ENCODE data around the gene CCNL2.

CCNL2 gene

GRCh38 chr1:1355416-1355815 lies 43.7 kb downstream of the CCNL2 start:
- DNase-seq (ENCODE audit: low spot score), result no peak

GRCh38 chr1:1354271-1355247 lies 44.6 kb downstream of the CCNL2 start:
- DNase-seq (ENCODE audit: low spot score), result no peak

- DNase-seq (ENCODE audit: low spot score), result no peak
Measured at GRCh38 chr1:1353389-1354151, 45.6 kb downstream of the CCNL2 start.

- DNase-seq (ENCODE audit: low spot score), result no peak
Measured at GRCh38 chr1:1352786-1353388, 46.2 kb downstream of the CCNL2 start.

- DNase-seq (ENCODE audit: low spot score), result no peak
Measured at GRCh38 chr1:1351511-1352427, 47.4 kb downstream of the CCNL2 start.

GRCh38 chr1:1349256-1350012 lies 49.7 kb downstream of the CCNL2 start, which contains the start of gene DVL1:
Gene DVL1, minus strand, starts transcription at chr1:1349418. Its CDS starts 353 bp downstream, at chr1:1349065.
- peak; percentile 83 for DNase-seq (ENCODE audit: low spot score)

GRCh38 chr1:1348420-1349255 lies 50.5 kb downstream of the CCNL2 start:
- DNase-seq (ENCODE audit: low spot score), result no peak

- DNase-seq (ENCODE audit: low spot score), result peak; percentile 81
Measured at GRCh38 chr1:1347663-1348419, 51.3 kb downstream of the CCNL2 start.

- no peak for DNase-seq (ENCODE audit: low spot score)
Measured at GRCh38 chr1:1347026-1347595, 52.0 kb downstream of the CCNL2 start.

GRCh38 chr1:1346501-1346890 lies 52.6 kb downstream of the CCNL2 start:
- DNase-seq (ENCODE audit: low spot score), result no peak

- no peak for DNase-seq (ENCODE audit: low spot score)
Measured at GRCh38 chr1:1345860-1346500, 53.2 kb downstream of the CCNL2 start.

- no peak for DNase-seq (ENCODE audit: low spot score)
Measured at GRCh38 chr1:1345384-1345783, 53.8 kb downstream of the CCNL2 start.

GRCh38 chr1:1344655-1345361 lies 54.3 kb downstream of the CCNL2 start:
- peak; percentile 93 for DNase-seq (ENCODE audit: low spot score)

GRCh38 chr1:1343811-1344421 lies 55.2 kb downstream of the CCNL2 start:
- no peak for DNase-seq (ENCODE audit: low spot score)

- no peak for DNase-seq (ENCODE audit: low spot score)
Measured at GRCh38 chr1:1342584-1343115, 56.5 kb downstream of the CCNL2 start.

GRCh38 chr1:1342061-1342562 lies 57.0 kb downstream of the CCNL2 start:
- no peak for DNase-seq (ENCODE audit: low spot score)

Measured in HuH-7 (cell line).